Measurements from ENCODE around the gene CDPF1. TPM values are rescaled to one million over a fixed set of nuclear protein-coding genes. Genes with fewer than 3 reads are reported as not detected.
A peak's percentile ranks its signal among the peaks of the same experiment; 100 is the strongest.

CDPF1 gene
- total RNA-seq, 4 donors from 2014 or later = 3.0 to 12.4 (median 5.2) TPM

DNA sequence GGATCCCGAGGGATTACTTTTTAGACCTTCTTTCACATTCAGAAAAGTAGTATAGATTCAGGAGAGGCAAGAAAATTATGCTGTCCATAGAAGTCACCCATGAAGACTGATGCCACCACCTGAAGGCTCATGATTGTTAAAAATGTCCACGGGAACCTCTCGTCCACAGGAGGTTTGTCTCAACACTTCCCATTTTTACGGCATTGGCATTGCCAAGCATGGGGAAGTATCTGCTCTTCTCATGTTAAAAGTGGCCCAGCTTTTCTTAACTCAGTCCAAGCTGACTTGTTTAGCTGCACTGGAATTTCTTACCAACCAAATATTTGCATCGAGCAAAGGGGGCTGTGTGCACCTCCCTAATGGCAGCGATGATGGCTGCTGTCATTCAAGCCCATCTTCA is 9.6 kb downstream of the CDPF1 start:
- WGBS, 2 donors = 82 to 86% methylated on average over 6 of the region's 6 CpGs

DNA sequence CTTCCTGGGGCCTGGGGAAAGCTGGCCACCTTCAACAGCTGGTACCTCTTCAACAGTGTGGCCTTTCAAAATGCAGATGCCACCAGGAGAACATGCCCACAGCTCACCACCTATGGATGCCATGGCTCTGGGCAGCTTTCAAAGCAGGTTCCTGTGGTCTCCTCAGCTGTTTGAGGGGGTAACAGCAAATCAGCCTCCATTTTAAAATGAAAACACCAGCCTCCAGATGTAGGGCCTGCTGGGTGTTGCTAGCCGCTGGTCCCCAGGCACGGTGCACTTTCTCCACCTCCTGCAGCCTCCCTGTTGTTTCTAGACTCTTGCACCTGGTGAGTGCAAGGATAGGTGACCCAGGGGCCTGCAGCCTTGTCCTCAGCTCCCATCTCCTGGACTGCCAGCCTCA is 10.0 kb downstream of the CDPF1 start:
- Histone ChIP-seq H3K27me3 (no peaks in the 10 kb centered on the region), H3K36me3 (peaks cover 0 to 90% (median 4%) of the 10 kb centered on the region in 3 donors), H3K27ac (no peak overlapping the region), H3K4me3 (no peak overlapping the region), H3K9me3 (no peaks in the 10 kb centered on the region), H3K4me1 (peaks cover 0 to 4% (median 0%) of the 10 kb centered on the region in 3 donors)
- TF ChIP-seq, protein P1, sequence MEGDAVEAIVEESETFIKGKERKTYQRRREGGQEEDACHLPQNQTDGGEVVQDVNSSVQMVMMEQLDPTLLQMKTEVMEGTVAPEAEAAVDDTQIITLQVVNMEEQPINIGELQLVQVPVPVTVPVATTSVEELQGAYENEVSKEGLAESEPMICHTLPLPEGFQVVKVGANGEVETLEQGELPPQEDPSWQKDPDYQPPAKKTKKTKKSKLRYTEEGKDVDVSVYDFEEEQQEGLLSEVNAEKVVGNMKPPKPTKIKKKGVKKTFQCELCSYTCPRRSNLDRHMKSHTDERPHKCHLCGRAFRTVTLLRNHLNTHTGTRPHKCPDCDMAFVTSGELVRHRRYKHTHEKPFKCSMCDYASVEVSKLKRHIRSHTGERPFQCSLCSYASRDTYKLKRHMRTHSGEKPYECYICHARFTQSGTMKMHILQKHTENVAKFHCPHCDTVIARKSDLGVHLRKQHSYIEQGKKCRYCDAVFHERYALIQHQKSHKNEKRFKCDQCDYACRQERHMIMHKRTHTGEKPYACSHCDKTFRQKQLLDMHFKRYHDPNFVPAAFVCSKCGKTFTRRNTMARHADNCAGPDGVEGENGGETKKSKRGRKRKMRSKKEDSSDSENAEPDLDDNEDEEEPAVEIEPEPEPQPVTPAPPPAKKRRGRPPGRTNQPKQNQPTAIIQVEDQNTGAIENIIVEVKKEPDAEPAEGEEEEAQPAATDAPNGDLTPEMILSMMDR (IDR thresholded peaks at IDR 0.05) = no peak
- no peak for TF ChIP-seq POLR2A (IDR thresholded peaks at IDR 0.05)
- intact Hi-C loops (cut with DNase I) = no loop called here
- 94 to 100% methylated on average over 1 to 2 of the region's 2 CpGs for WGBS, 2 donors
- no peak for DNase-seq

More for the DNA sequence above, 9.6 kb downstream of the CDPF1 start:
- Histone ChIP-seq H3K4me1 (peaks cover 0 to 8% (median 0%) of the 10 kb centered on the region in 3 donors), H3K27me3 (no peaks in the 10 kb centered on the region), H3K4me3 (no peak overlapping the region), H3K9me3 (no peaks in the 10 kb centered on the region), H3K36me3 (peaks cover 0 to 88% (median 4%) of the 10 kb centered on the region in 3 donors), H3K27ac (no peak overlapping the region)
- TF ChIP-seq, protein P1 (IDR thresholded peaks at IDR 0.05) = no peak
- no peak for TF ChIP-seq POLR2A (IDR thresholded peaks at IDR 0.05)
- no peak for DNase-seq
- intact Hi-C loops (cut with DNase I) = no loop called here

DNA sequence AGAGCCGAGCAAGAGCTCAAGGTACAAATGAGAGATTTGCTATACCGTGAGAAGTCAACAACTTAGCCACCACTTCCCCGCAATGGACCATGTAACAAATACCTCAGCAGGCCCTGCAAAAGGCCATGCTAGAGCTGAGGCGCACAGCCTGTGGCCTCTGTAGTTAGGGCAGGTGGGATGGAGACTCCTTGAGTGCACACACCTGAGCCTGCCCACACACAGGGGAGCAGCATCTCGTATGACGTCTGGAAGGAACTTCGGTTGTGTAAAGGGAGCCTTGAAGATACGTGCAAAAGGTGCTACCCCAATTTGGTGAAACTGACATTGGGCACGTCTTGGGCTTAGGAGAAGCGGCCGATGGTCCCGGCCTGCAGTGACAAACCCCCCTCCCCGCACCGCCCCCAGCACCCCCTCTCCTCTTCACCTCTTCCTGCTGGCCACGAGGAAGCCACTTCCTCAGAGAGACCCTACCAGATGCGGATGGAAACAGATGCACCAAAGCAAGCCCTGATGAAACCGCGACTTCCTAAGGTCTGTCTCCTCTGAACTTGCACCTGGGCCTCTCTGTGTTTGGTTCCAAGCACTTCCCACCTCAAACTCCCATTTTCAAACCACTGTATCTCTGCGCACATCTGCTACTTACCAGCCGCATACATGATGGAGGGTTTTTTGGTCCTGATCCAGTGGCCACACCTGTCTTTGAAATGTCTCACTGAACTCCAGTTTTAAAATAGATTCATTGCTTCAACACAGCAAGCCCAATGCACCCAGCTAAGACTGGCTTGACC is 10.6 kb downstream of the CDPF1 start:
- peak overlapping the region in 1 of 4 donors; percentile 53 for H3K27ac ChIP-seq
- 81 to 86% methylated on average over 10 to 11 of the region's 20 CpGs for WGBS, 2 donors
- H3K4me1 ChIP-seq = no peaks in the 10 kb centered on the region
- intact Hi-C loops (cut with DNase I) = no loop called here
- H3K27me3 ChIP-seq = no peaks in the 10 kb centered on the region
- no peak for TF ChIP-seq POLR2A (IDR thresholded peaks at IDR 0.05)
- TF ChIP-seq, protein P1 (IDR thresholded peaks at IDR 0.05) = peak in 1 of 6 experiments; percentile 4
- no peaks in the 10 kb centered on the region for H3K9me3 ChIP-seq
- DNase-seq = no peak
- H3K36me3 ChIP-seq = peaks cover 0 to 90% (median 4%) of the 10 kb centered on the region in 3 donors
- no peak overlapping the region for H3K4me3 ChIP-seq

DNA sequence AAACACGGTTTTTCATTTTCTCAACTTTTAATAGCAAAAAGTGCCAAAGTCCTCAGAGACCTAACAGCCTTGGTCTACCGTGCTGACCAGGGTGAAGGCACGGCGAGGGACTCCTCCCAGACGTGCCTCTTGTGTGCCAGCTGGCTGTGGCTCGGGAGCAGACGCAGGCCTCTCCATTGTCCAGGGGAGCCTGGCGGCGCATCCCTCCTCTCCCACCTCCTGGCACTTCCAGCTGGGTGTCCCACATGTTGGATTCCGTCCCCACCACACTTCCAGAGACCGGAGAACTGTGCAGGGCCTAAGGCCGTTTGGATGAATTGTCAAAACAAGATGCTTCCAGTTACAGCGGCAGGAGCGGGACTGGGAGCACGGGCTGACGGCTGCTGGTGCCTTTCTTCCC is 11.6 kb downstream of the CDPF1 start:
- no peaks in the 10 kb centered on the region for H3K27me3 ChIP-seq
- no peak for DNase-seq
- H3K4me3 ChIP-seq = no peak overlapping the region
- H3K36me3 ChIP-seq = peaks cover 0 to 83% (median 0%) of the 10 kb centered on the region in 3 donors
- H3K9me3 ChIP-seq = no peaks in the 10 kb centered on the region
- 65 to 93% methylated on average over 7 to 12 of the region's 16 CpGs for WGBS, 2 donors
- intact Hi-C loops (cut with DNase I) = no loop called here
- peak overlapping the region in 2 of 4 donors; percentile 49 to 53 for H3K27ac ChIP-seq
- TF ChIP-seq, protein P1 (IDR thresholded peaks at IDR 0.05) = no peak
- no peak for TF ChIP-seq POLR2A (IDR thresholded peaks at IDR 0.05)
- no peaks in the 10 kb centered on the region for H3K4me1 ChIP-seq

DNA sequence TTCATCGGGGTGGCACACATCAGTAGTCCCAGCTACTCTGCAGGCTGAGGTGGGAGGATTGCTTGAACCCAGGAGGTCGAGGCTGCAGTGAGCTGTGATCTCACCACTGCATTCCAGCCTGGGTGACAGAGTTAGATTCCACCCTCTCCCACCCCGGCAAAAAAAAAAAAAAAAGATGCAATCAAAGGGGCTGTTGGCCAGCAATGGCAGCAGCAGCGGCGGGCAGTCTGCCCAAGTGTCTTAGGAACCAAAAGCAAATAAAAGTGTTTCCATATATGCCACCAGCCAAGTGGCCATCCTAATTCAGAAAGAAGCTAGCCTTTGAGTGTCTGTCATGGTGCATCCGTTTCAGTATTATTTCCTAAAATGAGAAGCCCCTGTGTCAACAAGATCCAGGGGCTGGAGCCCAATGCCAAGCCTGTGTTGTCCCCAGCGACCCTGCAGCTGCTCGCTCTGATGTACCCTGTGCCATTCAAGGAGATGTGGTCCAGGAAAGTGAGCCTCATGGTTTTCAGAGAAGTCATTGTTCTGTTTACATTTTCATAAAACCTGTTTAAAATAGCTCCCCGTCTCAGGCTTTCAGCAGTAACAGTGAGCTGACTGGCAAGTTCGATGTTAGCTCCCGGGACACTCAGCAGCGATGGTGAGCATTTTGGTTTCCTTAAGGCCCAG is 12.5 kb downstream of the CDPF1 start:
- no peaks in the 10 kb centered on the region for H3K9me3 ChIP-seq
- 74 to 78% methylated on average over 9 to 11 of the region's 12 CpGs for WGBS, 2 donors
- H3K4me3 ChIP-seq = no peak overlapping the region
- intact Hi-C loops (cut with DNase I) = no loop called here
- H3K27me3 ChIP-seq = no peaks in the 10 kb centered on the region
- H3K27ac ChIP-seq = peak overlapping the region in 2 of 4 donors; percentile 49 to 53
- H3K36me3 ChIP-seq = peaks cover 0 to 82% (median 0%) of the 10 kb centered on the region in 3 donors
- DNase-seq = no peak
- H3K4me1 ChIP-seq = peaks cover 0 to 5% (median 0%) of the 10 kb centered on the region in 3 donors
- TF ChIP-seq POLR2A (IDR thresholded peaks at IDR 0.05) = no peak
- TF ChIP-seq, protein P1 (IDR thresholded peaks at IDR 0.05) = no peak

Data from esophagus squamous epithelium (tissue), 5 donors.